Endodermal cell (in vitro differentiated cells): Measurements from ENCODE around the gene NECTIN3. TPM values are rescaled to one million over a fixed set of nuclear protein-coding genes. Genes with fewer than 3 reads are reported as not detected.
A peak's percentile ranks its signal among the peaks of the same experiment; 100 is the strongest.

Experiments used
- DNase-seq: peaks from one replicate; pipeline ENCODE4 v3.0.0-alpha.2; 2017
- H3K27ac ChIP-seq: 2 replicates; pipeline ENCODE4 v1.5.1; 2013; ENCODE audit warnings: mild to moderate bottlenecking, low read depth, low read length, moderate library complexity
- H3K27me3 ChIP-seq: 2 replicates; pipeline ENCODE4 v1.6.1; 2013; ENCODE audit warnings: mild to moderate bottlenecking, low read length, moderate library complexity; ENCODE audit not compliant: insufficient read depth, control insufficient read depth, poor library complexity, severe bottlenecking
- H3K36me3 ChIP-seq: 2 replicates; pipeline ENCODE4 v1.7.0; 2013; ENCODE audit warnings: mild to moderate bottlenecking, low read length, moderate library complexity; ENCODE audit not compliant: control insufficient read depth, insufficient read depth
- H3K4me1 ChIP-seq: one replicate; pipeline ENCODE4 v1.7.0; 2013; ENCODE audit warnings: low read length; ENCODE audit not compliant: control insufficient read depth, insufficient read depth
- H3K4me3 ChIP-seq: 2 replicates; pipeline ENCODE4 v1.5.1; 2013; ENCODE audit warnings: mild to moderate bottlenecking, low read length, moderate library complexity
- H3K9ac ChIP-seq: 2 replicates; pipeline ENCODE4 v1.6.1; 2013; ENCODE audit warnings: mild to moderate bottlenecking, low read length, moderate library complexity; ENCODE audit not compliant: poor library complexity, severe bottlenecking; ENCODE audit errors: extremely low read depth
- H3K9me3 ChIP-seq: 2 replicates; pipeline ENCODE4 v1.6.1; 2013; ENCODE audit warnings: mild to moderate bottlenecking, low read length, moderate library complexity; ENCODE audit not compliant: control insufficient read depth
- H3K27ac Mint-ChIP-seq: 2 replicates; pipeline ENCODE4 v1.8.0; 2020; ENCODE audit warnings: mixed read lengths
- H3K27me3 Mint-ChIP-seq: 2 replicates; pipeline ENCODE4 v1.8.0; 2021; ENCODE audit warnings: mild to moderate bottlenecking, mixed read lengths; ENCODE audit not compliant: insufficient read depth
- H3K36me3 Mint-ChIP-seq: 2 replicates; pipeline ENCODE4 v1.8.0; 2020; ENCODE audit warnings: low read depth, mixed read lengths
- H3K4me1 Mint-ChIP-seq: 2 replicates; pipeline ENCODE4 v1.8.0; 2020; ENCODE audit warnings: mixed read lengths
- H3K4me3 Mint-ChIP-seq: 2 replicates; pipeline ENCODE4 v1.8.0; 2020; ENCODE audit warnings: mild to moderate bottlenecking, moderate library complexity, mixed read lengths
- H3K9me3 Mint-ChIP-seq: 2 replicates; pipeline ENCODE4 v1.8.0; 2020; ENCODE audit warnings: mild to moderate bottlenecking, mixed read lengths
- WGBS, 2 experiments: methylation state at CpG; one replicate each; pipeline versions ENCODE4 v1.1.5 to v1.1.7; 2013; ENCODE audit warnings: missing lambda C conversion rate in 2 of 2, mixed read lengths in 1 of 2; ENCODE audit not compliant: insufficient coverage in 1 of 2, insufficient read length in 1 of 2; 5-methylcytosine and 5-hydroxymethylcytosine counted together
- total RNA-seq, 2 donors: library from RNA; stranded (reverse); fragmentation: NEBNext Ultra II Directional in 1 of 2; extraction: Animal tissue kit (Norgen Biotek cat#: 25700) in 1 of 2; gene quantifications; 2 replicates in 1 of 2; 3 replicates in 1 of 2; pipeline ENCODE4 v1.2.1, GENCODE V29; 2021
- TF ChIP-seq, protein P1 (sequence below): fragments of 200-600 bp; sonication (generic); conservative IDR thresholded peaks from 2 replicates; pipeline ENCODE4 v1.5.0; 2021; ENCODE audit warnings: antibody characterized with exemption, mild to moderate bottlenecking

The NECTIN3 gene
- total RNA-seq, 2 donors from 2014 or later: 16.4 to 18.9 TPM

GRCh38 chr3:111134302-111134701 is 62.7 kb downstream of the NECTIN3 start:
- Mint-ChIP-seq H3K4me1 (no peaks in the 10 kb centered on the region), H3K4me3 (no peak overlapping the region), H3K27ac (no peak overlapping the region), H3K27me3 (no peaks in the 10 kb centered on the region), H3K36me3 (no peaks in the 10 kb centered on the region), H3K9me3 (no peaks in the 10 kb centered on the region)
- Histone ChIP-seq H3K9me3 (no peaks in the 10 kb centered on the region), H3K36me3 (no peaks in the 10 kb centered on the region), H3K9ac (no peak overlapping the region), H3K4me3 (no peak overlapping the region), H3K4me1 (no peaks in the 10 kb centered on the region), H3K27ac (no peak overlapping the region), H3K27me3 (no peaks in the 10 kb centered on the region)
- TF ChIP-seq, protein P1, sequence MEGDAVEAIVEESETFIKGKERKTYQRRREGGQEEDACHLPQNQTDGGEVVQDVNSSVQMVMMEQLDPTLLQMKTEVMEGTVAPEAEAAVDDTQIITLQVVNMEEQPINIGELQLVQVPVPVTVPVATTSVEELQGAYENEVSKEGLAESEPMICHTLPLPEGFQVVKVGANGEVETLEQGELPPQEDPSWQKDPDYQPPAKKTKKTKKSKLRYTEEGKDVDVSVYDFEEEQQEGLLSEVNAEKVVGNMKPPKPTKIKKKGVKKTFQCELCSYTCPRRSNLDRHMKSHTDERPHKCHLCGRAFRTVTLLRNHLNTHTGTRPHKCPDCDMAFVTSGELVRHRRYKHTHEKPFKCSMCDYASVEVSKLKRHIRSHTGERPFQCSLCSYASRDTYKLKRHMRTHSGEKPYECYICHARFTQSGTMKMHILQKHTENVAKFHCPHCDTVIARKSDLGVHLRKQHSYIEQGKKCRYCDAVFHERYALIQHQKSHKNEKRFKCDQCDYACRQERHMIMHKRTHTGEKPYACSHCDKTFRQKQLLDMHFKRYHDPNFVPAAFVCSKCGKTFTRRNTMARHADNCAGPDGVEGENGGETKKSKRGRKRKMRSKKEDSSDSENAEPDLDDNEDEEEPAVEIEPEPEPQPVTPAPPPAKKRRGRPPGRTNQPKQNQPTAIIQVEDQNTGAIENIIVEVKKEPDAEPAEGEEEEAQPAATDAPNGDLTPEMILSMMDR: no peak
- no peak for DNase-seq

DNA sequence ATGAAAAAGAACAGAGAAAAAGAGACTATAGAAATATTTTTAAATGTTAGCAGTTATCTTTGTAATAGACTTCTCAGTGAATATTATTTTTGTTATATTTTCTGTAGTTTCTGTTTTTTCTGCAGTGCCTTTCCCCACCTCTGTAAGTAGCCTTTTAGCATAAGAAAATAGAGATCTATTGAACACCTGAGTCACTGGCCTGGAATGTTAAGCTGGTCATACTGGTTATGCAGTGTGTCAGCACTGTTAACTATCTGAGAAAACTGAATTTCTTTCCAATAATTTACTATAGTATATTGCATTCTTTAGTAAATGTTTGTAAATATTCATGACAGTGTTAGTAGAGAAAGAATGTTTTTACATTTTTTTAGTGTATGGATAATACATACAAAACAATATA is 79.8 kb downstream of the NECTIN3 start:
- Histone ChIP-seq H3K4me1 (no peaks in the 10 kb centered on the region), H3K27me3 (no peaks in the 10 kb centered on the region), H3K9ac (no peak overlapping the region), H3K9me3 (no peaks in the 10 kb centered on the region), H3K27ac (no peak overlapping the region), H3K4me3 (no peak overlapping the region), H3K36me3 (no peaks in the 10 kb centered on the region)
- Mint-ChIP-seq H3K27ac (peak overlapping the region; percentile 48), H3K9me3 (no peaks in the 10 kb centered on the region), H3K27me3 (no peaks in the 10 kb centered on the region), H3K36me3 (peaks cover 2% of the 10 kb centered on the region), H3K4me1 (no peaks in the 10 kb centered on the region), H3K4me3 (no peak overlapping the region)
- TF ChIP-seq, protein P1: no peak
- no peak for DNase-seq

DNA sequence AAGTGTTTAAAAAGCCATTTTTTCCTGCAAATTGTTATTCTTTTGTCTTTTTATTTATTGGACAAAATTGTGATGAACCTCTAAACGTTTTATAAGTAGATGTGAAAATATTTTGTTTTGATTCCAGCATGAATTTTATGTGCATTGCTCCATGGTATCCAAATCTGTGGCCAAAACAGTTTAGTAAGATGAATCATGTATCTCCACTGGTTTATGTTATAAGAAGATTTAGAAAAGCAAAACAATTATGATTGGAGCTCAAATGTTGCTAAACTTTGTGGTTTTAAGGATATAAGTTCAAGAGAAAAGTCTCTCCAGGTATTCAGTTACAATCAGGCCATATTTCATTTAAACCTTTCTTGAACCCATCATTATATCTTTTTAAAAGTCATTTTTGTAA is 80.9 kb downstream of the NECTIN3 start:
- no peak overlapping the region for H3K27ac Mint-ChIP-seq
- peaks cover 2% of the 10 kb centered on the region for H3K36me3 Mint-ChIP-seq
- H3K9me3 ChIP-seq: no peaks in the 10 kb centered on the region
- TF ChIP-seq, protein P1: no peak
- no peak overlapping the region for H3K27ac ChIP-seq
- H3K4me1 ChIP-seq: no peaks in the 10 kb centered on the region
- no peaks in the 10 kb centered on the region for H3K4me1 Mint-ChIP-seq
- no peaks in the 10 kb centered on the region for H3K9me3 Mint-ChIP-seq
- no peak for DNase-seq
- no peaks in the 10 kb centered on the region for H3K27me3 Mint-ChIP-seq
- H3K36me3 ChIP-seq: no peaks in the 10 kb centered on the region
- H3K4me3 ChIP-seq: no peak overlapping the region
- no peaks in the 10 kb centered on the region for H3K27me3 ChIP-seq
- no peak overlapping the region for H3K9ac ChIP-seq
- no peak overlapping the region for H3K4me3 Mint-ChIP-seq
- 85 to 100% methylated on average over 1 of the region's 1 CpG for WGBS, 2 experiments
